Measurements from ENCODE around the gene CCDC122. TPM values are rescaled to one million over a fixed set of nuclear protein-coding genes. Genes with fewer than 3 reads are reported as not detected.
A peak's percentile ranks its signal among the peaks of the same experiment; 100 is the strongest.

CCDC122 gene
- total and polyA plus RNA-seq, 2 of the 8 experiments (the other 6 are each of a cell fraction or from before 2014, with no cell fraction given): 2.9 to 5.8 TPM

DNA sequence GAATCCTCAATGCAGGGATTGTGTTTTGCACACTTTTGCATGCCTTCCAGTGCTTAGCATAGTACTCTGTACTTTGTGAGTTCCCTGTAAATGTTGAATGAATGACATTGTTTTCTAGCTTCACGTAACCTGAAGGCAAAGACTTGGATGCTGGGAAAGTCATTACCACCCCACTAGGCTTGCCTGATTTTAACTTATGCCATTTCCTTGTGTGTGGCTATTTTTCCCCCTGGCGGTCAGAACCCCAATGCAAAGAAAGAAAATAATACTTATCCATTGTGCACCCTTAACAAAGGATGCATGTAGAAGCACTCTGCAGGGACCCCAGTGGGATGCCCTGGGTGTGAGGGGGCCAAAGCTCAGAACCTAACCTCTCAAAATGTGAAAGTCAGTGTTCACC, 91.5 kb downstream of the CCDC122 start:
- Histone ChIP-seq H3K9me3 (ENCODE audit: insufficient read depth in 2 of 2, low read depth in 1 of 2, low read length in 1 of 2) (no peaks in the 10 kb centered on the region), H2BK20ac (ENCODE audit: low read length) (no peak overlapping the region), H3K23ac (ENCODE audit: insufficient read length) (no peak overlapping the region), H3K56ac (replicated peaks; ENCODE audit: insufficient read length, low read depth, low read length) (no peak overlapping the region), H2BK15ac (ENCODE audit: low read length) (no peak overlapping the region), H2BK12ac (ENCODE audit: low read depth, low read length) (no peak overlapping the region), H3K4me3 (ENCODE audit: extremely low read depth in 1 of 4, insufficient read depth in 2 of 4, low read depth in 3 of 4, low read length in 4 of 4) (peak overlapping the region in 2 of 4 experiments; percentile 39 to 81; a peak in 2 of 8 replicates), H2AK5ac (ENCODE audit: low read depth, low read length) (no peak overlapping the region), H3K27me3 (replicated peaks in 1 of 4; ENCODE audit: control insufficient read depth in 3 of 4, extremely low read depth in 1 of 4, insufficient read depth in 3 of 4, low read length in 3 of 4) (peaks cover 6 to 50% (median 33%) of the 10 kb centered on the region in 4 experiments), H3K18ac (ENCODE audit: extremely low read depth, low read length) (no peak overlapping the region), H3K79me2 (ENCODE audit: control insufficient read depth in 1 of 2, insufficient read depth in 2 of 2, low read length in 2 of 2) (no peaks in the 10 kb centered on the region), H3K36me3 (ENCODE audit: control insufficient read depth in 2 of 4, insufficient read depth in 4 of 4, low read length in 3 of 4) (no peaks in the 10 kb centered on the region), H4K20me1 (replicated peaks in 1 of 2; ENCODE audit: control insufficient read depth in 1 of 2, insufficient read depth in 2 of 2, low read length in 2 of 2) (peaks cover 0 to 6% of the 10 kb centered on the region in 2 experiments), H2BK5ac (ENCODE audit: low read depth, low read length) (no peak overlapping the region), H3K4ac (replicated peaks; ENCODE audit: insufficient read length, low read depth, low read length) (no peak overlapping the region), H4K91ac (replicated peaks; ENCODE audit: insufficient read length, low read length) (no peak overlapping the region), H3K23me2 (ENCODE audit: low read depth, low read length) (peaks cover 17% of the 10 kb centered on the region; the same call in 1 of the 2 replicates), H4K5ac (ENCODE audit: insufficient read length, low read depth, low read length) (no peak overlapping the region), H4K8ac (ENCODE audit: extremely low read depth, insufficient read depth, low read length) (no peak overlapping the region), H3K9ac (replicated peaks in 1 of 4; ENCODE audit: extremely low read depth in 1 of 4, low read depth in 3 of 4, low read length in 3 of 4) (no peak overlapping the region), H2BK120ac (replicated peaks; ENCODE audit: low read depth, low read length) (no peak overlapping the region), H3K79me1 (ENCODE audit: low read depth, low read length) (no peaks in the 10 kb centered on the region), H3K27ac (ENCODE audit: low read depth, low read length) (no peak overlapping the region), H3K4me1 (replicated peaks in 1 of 4; ENCODE audit: control insufficient read depth in 3 of 4, insufficient read depth in 4 of 4, low read length in 3 of 4) (peaks cover 3 to 6% (median 5%) of the 10 kb centered on the region in 4 experiments; a peak in 5 of 7 replicates), H2AFZ (ENCODE audit: low read length) (no peak overlapping the region), H3K14ac (ENCODE audit: insufficient read length) (no peak overlapping the region), H3K4me2 (ENCODE audit: insufficient read depth in 1 of 2, low read depth in 2 of 2, low read length in 2 of 2) (peak overlapping the region; percentile 81 to 96)
- CTCF ChIA-PET (ENCODE audit: partially characterized antibody): interaction anchor here (0.5 to 5.6 kb wide), 4 partner anchors 16 to 505 kb away, joined by 3 to 28 read pairs (median 4); no protein-coding TSS in a partner anchor
- WGBS, 2 experiments (ENCODE audit: extremely low coverage in 1 of 2, insufficient coverage in 1 of 2, insufficient read length in 1 of 2, insufficient replicate concordance in 2 of 2, low coverage in 1 of 2, low lambda C conversion rate in 2 of 2, missing lambda C conversion rate in 1 of 2): 20% methylated on average over 2 of the region's 2 CpGs; no CpG with 5 or more reads in 1 of the 2 experiments
- POLR2A ChIA-PET (ENCODE audit: partially characterized antibody): no interaction called here
- DNase-seq (ENCODE audit: low read depth in 1 of 2, low spot score in 2 of 2) (no peak), FAIRE-seq (peak; percentile 75)
- TF ChIP-seq CTCF (IDR thresholded peaks at IDR 0.05; ENCODE audit: control extremely low read depth in 1 of 3, insufficient read depth in 1 of 3, low read depth in 1 of 3, low read length in 3 of 3): peak in 1 of 3 experiments; percentile 48; a peak in 1 of 4 replicates
- no peak for TF ChIP-seq CEBPB (IDR thresholded peaks at IDR 0.05; ENCODE audit: low read depth, low read length)
- TF ChIP-seq PHF8 (conservative IDR thresholded peaks at IDR 0.05; ENCODE audit: low read depth, low read length): no peak
- no peak for TF ChIP-seq CBX5 (IDR thresholded peaks at IDR 0.05; ENCODE audit: low read depth, low read length)
- TF ChIP-seq JUND (IDR thresholded peaks at IDR 0.05; ENCODE audit: low read length): no peak
- no peak for TF ChIP-seq POLR2AphosphoS5 (IDR thresholded peaks at IDR 0.05; ENCODE audit: low read depth, low read length)
- TF ChIP-seq FOSL1 (IDR thresholded peaks at IDR 0.05; ENCODE audit: insufficient read depth, low read depth, low read length): no peak
- TF ChIP-seq BCL11A (IDR thresholded peaks at IDR 0.05; ENCODE audit: low read depth in 2 of 2, low read length in 2 of 2): no peak
- TF ChIP-seq RAD21 (IDR thresholded peaks at IDR 0.05 in 1 of 2, conservative IDR thresholded peaks at IDR 0.05 in 1 of 2; ENCODE audit: low read depth in 2 of 2, low read length in 2 of 2): peak; percentile 45 to 53
- TF ChIP-seq NRF1 (IDR thresholded peaks at IDR 0.05; ENCODE audit: low read depth, low read length): no peak
- TF ChIP-seq CBX8 (IDR thresholded peaks at IDR 0.05; ENCODE audit: borderline replicate concordance, low read depth, low read length): no peak
